CD4-positive, alpha-beta T cell treated with Interleukin-17A for 4 hours (primary cell): ENCODE measurements around the gene TARM1.
"Not testable (repeated sequence)": the region's sequence is repeated elsewhere in the genome, so short reads cannot be mapped to it uniquely, and the experiment has no call there.

Experiments
- DNase-seq: peaks from one replicate; pipeline ENCODE4 v3.0.0-alpha.2; 2020; ENCODE audit warnings: mixed read lengths

TARM1 gene

DNA sequence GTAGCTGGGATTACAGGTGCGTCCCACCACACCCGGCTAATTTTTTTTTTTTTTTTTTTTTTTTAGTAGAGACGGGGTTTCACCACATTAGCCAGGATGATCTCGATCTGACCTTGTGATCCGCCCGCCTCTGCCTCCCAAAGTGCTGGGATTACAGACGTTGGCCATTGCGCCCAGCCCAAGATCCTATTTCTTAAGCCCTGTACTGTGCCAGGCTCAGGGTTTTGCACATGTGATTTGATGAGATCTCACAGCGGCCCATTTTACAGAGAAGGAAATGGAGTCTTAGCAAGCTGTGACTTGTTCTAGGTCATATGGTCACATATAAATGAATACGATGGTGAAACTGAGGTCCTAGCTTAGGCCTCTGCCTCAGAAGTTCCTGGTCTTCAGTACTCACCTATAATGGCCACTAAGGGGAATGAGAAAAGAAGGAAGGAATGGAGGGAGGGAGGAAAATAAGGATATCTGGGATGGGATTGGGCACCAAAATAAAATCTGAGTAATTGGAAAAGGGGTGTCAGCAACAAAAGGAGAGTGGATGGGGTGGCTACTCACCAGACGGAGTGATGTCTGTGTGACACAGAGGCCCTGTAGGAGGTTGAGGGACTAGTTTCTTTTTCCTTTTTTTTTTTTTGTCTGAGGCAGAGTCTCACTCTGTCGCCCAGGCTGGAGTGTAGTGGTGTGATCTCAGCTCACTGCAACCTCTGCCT, 18.2 kb upstream of the TARM1 start:
- no peak for DNase-seq

DNA sequence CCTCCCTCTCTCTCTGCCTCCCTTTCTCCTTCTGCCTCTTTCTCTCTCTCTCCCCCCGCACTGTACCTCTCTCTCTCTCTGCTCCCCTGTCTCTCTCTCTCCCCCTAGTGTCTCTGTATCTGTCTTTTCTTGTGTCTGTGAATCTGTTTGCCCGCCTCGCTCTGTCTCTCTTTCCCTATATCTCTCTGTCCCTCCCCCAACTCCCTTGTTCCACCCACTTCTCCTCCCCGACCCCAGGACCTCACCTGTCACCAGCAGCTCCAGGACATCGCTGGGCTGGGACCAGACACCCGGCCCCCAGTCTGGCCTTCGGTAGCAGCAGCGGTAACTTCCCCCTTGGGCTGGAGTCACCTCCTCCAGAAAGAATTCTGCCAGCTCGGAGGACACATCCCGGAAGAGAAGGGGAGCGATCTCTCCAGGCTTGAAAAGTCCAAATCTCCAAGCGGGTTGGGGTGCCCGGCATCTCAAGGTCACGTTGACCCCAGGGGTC, 15.5 kb upstream of the TARM1 start:
- DNase-seq: peak; percentile 28

DNA sequence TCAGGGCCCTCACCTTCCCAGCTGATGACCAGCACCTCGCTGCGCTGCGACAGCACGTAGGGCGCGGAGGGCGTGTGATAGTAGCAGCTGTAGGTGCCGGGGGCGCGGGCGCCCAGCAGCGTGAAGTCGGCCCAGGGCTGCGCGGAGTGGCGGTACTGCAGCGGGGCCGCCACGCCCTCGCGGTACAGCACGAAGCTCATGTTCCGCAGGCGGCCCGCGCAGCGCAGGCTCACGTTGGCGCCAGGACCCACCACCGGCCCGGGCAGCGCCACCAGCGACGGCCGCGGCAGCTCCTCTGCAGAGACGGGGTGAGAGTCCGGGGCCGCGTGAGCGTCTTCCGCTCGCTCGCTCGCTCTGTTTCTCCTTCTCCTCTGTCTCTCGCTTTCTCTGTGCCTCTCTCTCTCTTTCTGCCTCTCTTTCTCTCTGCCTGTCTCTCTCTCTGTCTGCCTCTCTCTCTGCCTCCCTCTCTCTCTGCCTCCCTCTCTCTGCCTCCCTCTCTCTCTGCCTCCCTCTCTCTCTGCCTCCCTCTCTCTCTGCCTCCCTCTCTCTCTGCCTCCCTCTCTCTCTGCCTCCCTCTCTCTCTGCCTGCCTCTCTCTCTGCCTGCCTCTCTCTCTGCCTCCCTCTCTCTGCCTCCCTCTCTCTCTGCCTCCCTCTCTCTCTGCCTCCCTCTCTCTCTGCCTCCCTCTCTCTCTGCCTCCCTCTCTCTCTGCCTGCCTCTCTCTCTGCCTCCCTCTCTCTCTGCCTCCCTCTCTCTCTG, 14.9 kb upstream of the TARM1 start:
- peak; percentile 72 for DNase-seq

DNA sequence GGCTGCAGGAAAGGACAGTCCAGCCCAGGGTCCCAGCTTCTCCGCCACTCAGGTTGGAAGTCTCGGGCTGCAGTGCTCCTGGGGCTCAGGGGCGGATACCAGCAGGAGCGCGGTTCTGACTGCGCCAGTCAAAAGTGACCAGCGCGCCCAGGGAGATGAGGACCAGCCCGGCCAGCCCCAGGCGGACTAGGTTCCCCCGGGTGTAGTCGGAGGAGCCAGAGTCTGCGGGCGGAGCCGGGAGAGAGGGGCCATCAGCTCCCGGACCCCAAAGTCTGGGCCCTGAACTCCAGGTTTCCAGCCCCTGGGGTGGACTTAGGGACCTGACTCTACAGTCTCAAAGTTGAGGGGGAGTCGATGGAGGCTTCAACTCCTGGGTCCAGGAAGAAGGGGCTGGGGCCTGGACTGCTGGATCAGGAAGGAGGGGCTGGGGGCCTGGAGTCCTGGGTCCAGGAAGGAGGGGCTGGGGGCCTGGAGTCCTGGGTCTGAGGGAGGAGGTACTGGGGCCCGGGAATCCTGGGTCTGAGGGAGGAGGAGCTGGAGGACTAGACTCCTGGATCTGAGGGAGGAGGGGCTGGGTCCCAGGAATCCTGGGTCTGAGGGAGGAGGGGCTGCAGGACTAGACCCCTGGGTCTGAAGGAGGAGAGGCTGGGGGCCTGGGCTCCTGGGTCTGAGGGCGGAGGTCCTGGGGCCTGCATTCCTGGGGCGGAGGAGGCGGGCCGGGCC, 14.1 kb upstream of the TARM1 start:
- DNase-seq: no peak

DNA sequence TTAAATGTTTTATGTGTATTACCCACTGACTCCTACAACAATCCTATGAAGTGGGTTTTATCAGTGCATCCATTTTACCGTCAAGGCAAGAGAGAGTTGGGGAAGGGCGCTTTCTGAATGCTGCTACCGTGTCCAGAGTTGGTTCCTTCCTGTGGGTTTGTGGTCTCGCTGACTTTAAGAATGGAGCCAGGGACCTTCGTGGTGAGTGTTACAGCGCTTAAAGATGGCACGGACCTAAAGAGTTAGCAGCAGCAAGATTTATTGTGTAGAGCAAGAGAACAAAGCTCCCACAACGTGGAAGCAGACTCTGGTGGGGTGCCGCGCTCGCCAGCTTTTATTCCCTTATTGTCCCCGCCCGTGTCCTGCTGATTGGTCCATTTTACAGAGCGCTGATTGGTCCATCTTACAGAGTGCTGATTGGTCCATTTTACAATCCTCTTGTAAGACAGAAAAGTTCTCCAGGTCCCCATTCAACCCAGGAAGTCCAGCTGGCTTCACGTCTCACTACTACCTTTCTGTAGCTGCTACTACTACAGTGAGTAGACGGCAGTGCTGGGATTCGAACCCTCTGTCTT, 13.3 kb upstream of the TARM1 start:
- no peak for DNase-seq

DNA sequence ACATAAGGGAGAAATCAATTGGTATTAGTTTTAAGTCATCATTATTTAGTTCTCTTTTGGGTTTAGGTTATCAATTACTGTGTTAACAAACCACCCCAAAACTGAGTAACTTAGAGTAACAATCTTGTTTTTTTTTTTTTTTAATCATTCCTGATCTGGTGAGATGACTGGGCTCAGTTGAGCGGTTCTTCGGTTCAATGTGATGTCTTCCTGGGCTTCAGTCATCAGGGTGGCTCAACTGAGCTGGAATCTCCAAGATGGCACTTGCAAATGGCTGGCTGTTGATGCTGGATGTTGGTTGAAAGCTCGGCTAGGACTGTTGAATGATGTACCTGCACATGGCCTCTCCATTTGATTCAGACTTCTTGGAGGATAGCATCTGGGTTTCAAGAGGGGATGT, 3.2 kb upstream of the TARM1 start:
- no peak for DNase-seq

DNA sequence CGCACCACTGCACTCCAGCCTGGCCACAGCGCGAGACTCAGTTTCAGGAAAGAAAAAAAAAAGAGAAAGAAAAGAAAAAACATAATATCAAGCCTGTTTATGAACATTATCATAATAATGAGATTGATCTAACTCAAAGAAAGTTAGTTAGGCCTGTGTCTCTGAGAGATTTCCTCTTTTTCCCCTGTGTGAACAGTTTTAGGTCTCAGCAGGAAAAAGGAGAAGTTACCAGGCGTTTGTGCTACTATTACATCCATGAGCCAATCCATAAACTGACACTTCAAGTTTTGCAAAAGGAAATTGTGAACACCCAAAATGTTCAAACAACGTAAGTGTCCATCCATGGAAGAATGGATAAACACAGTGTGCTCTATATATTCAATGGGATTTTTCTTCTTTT, 3.8 kb downstream of the TARM1 start:
- no peak for DNase-seq

DNA sequence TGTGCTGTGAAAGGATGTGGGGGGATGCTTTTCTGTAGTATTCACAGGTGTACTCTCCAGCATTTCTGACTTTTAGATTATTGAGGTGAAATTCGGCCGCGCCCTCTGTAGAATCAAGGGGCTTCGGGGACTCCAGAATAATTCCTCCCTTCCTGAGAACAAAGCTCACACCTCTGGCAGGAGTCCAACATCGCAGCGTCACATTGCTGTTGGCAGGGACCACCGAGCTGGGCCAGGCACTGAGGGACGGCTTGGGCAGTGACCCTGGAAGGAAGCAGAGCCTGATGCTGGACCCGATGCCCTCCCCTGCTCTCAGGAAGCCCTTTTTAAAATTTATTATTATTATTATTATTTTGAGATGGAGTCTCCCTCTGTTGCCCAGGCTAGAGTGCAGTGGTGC, 6.3 kb downstream of the TARM1 start:
- DNase-seq: no peak

DNA sequence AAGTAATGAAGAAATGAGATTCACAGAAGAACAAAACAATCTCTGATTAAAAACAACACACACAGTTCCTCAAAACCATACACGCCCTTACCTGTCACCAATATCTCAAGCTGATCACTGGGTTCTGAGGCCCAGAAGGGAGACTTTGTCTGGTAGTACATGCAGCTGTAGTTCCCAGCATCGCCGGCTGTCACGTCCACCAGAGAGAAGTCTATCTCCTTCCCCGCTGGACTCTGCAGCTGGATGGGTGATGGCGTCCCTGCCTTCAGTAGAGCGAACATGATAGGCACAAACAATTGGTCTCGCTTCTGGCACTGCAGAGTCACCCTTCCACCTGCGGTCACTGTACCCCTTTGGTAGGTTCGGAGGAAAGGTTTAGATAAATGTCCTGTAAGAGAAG, 7.3 kb downstream of the TARM1 start:
- DNase-seq: no peak

DNA sequence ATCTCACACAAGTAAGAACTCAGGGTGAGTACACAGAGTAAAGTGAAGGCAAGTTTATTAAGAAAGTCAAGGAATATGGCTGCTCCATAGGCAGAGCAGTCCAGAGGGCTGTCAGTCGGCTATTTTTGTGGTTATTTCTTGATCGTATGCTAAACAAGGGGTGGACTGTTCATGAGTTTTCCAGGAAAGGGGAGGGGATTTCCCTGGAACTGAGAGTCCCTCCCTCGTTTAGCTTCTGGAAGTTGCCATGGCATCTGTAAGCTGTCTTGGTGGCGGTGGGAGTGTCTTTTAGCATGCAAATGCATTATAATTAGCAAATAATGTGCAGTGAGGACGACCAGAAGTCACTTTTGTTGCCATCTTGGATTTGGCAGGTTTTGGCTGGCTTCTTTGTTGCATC, 11.7 kb downstream of the TARM1 start:
- no peak for DNase-seq

DNA sequence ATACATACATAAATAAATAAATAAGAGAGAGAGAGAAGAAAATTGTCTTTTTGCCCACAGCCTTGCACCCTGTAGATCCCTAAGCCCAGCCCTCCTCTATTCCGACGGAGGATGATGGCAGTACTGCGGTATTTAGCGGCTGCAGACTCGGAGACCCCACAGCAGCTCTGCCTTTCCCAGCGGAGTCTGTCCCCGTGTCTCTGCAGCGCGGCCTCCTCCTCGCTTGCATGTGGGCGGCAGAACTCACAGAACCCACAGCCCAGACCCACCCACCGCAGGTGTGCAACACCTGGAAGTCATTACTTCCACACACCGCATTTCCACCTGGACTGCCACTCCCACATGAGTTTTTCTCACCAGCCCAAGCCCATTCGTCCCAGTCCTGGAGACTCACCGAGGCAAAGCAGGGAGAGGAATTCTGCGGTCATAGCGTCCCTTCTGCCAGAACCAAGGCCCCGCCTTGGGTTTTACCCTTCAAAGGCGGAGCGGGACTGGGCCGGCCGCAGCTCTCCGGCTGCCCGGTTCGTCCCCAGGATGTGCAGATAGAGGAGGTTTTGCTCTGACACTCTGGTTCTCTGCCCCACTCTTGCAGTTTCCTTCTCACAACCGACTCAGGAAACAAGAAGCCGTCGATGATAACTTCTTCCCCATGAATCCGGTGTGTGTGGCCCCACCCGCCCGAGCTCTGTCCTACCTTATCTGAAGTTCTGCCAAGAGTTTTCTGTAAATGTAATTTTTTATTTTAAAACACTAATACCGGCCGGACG, 17.6 kb downstream of the TARM1 start, which contains the start of gene VSTM1:
TSS of gene VSTM1 (minus strand) at position 548 of the 767 bp plus-strand sequence. CDS start at position 428, 120 bp downstream.
- no peak for DNase-seq

DNA sequence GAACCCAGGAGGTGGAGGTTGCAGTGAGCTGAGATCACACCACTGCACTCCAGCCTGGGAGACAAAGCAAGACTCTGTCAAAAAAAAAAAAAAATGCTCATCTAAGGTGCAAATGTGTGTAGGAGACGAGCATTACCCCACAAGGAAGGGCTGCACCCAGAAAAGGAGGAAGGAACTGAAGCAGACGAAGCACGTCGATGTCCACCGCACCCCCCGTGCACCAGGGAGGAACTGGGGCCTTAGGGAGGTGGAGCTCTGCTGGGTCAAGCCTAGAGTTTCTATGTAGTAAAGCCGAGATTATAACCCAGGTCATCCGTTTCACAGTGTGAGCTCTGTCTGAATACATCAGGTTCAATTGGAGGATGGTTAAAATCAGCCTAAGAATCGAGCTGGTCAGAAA, 18.5 kb downstream of the TARM1 start:
- DNase-seq: no peak

DNA sequence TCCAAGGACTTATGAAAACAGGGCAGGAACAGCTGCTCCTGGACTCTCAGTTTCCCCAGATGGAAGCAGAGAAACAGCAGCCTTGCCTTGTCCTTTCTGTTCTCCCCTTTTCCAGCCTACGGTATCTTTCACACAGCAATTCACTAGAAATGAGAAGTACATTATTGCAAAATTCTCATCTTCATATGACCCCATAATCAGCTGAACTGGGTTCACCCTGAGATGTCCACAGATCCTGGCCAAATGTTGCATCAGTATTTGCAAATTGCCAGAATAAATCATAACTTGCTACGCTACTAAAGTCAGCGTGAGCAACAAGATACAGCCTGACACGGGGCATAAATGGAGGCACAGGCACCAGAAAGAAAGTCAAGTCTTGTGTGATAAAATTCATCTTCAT, 33.5 kb downstream of the TARM1 start:
- no peak for DNase-seq

DNA sequence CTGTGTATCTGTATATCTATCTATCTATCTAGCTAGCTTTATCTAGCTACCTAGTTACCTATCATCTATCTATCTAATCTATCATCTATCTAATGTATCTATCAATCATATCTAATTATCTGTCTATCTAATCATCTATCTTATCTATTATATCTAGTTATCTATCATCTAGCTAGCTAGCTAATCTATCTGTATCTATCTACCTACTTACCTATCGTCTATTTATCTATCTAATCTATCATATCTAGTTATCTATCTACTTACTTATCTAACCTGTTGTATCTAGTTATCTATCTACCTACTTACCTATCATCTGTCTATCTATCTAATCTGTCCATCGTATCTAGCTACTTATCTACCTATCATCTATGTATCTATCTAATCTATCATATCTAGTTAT, 35.4 kb downstream of the TARM1 start:
- DNase-seq: no peak

DNA sequence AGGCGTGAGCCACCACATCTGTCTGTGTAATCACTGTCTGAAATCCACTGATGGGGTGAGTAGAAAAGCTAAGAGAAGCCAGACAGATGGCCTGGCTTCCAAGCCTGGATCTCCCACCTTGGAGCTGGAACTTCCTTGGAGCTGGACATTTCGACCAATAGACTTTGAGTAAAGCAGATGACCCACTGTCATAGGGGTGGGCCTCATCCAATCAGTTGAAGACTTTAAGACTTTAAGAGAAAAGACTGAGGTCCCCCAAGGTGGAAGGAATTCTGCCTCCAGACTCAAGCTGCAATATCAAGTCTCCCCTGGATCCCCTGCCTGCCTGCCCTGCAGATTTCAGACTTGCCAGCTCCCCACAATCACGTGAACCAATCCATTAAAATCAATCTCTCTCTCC, 38.2 kb downstream of the TARM1 start:
- no peak for DNase-seq

DNA sequence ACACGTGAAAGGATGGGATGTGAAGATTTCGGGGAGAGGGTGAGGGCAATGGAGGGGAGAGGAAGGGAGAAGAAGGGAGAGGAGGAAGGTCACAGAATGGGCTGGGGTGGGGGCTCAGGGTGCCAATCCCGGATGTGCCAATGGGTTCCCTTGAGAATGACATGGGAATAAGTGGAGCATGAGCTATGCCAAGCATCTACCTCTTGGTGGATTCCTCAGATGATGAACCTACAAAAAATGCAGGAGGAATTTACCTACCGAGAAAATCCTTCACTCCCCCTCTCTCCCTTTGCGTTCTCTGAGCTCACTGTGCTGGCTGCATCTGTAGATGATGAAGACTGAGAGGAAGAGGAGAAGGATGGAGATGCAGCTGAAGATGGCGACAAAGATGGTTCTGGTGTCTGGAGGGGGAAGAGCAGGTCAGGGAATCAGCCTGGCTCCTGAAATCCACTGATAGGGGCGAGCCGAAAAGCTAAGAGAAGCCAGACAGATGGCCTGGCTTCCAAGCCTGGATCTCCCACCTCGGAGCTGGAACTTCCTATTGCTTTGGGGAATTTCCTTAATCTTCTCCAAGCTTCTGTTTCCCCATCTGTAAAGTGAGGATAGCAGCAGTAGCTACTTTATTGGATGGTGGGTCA, 39.1 kb downstream of the TARM1 start:
- DNase-seq: no peak

DNA sequence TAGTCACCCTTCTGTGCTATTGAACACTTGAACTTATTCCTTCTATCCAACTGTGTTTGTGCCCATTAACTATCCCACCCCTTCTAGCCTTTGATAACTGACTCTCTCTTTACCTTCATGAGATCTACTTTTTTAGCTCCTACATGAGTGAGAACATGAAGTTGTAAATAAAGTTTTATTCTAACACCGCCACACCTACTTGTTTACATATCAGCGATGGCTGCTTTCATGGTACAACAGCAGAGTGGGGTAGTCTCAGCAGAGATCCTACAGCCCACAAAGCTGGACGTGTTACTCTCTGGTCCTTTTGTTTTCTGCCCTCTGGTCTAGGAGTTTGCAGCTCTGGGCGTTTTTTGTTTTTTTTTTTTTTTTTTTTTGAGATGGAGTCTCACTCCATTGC, 41.2 kb downstream of the TARM1 start:
- no peak for DNase-seq

DNA sequence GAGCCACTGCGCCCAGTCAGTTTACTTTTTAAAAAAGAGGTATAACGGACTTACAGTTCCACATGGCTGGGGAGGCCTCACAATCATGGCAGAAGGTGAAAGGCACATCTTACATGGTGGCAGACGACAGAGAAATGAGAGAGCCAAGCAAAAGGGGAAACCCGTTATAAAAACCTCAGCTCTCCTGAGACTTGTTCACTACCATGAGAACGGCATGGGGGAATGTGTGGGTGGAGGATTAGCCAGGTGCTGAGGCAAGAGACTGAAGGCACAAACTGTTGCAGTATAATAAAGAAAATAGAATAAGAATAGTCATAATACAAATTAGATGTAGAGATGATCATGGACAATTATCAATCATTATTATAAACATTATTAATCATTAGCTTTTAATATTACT, 44.6 kb downstream of the TARM1 start:
- not testable (repeated sequence) for DNase-seq

DNA sequence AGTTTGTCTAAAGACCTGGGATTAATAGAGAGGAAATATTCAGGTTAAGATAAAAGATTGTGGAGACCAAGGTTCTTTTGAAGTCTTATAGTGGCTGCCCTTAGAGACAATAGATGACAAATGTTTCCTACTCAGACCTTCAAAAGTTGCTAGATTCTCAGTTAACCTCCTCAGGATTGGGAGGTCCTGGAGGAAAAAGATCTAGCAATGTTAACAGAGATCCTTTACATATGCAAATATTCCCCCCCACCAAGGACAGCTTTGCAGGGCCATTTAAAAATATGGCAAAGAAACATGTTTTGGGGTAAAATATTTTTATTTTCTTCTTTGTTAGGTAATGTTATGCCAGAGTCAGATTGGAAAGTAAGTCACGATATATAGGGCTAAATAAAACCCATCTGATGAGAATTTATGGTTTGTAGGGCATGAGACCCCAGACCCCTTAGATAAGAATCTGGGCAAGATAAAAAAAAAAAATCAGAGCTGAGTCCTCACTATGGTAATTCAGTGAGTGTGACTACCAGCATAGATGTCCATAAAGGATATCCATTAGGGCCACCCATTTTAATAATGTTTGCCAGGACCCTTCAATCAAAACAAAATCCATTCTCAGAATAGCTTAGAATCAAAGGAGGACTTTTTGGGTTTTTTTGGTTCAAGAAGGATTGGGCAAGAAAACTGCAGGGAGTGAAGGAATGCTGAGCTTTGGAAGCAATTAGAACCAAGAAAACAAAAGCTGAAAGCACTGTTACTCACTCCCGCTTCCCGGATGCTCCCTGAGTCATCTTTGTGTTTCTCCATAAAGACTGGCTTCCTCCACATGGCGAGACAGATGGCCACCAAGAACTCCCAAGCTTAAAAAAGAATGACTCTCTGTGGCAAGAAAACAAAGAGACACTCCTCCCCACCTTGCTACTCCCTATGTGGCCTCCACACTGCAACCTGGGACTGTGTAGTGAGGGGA, 45.7 kb downstream of the TARM1 start:
- no peak for DNase-seq

DNA sequence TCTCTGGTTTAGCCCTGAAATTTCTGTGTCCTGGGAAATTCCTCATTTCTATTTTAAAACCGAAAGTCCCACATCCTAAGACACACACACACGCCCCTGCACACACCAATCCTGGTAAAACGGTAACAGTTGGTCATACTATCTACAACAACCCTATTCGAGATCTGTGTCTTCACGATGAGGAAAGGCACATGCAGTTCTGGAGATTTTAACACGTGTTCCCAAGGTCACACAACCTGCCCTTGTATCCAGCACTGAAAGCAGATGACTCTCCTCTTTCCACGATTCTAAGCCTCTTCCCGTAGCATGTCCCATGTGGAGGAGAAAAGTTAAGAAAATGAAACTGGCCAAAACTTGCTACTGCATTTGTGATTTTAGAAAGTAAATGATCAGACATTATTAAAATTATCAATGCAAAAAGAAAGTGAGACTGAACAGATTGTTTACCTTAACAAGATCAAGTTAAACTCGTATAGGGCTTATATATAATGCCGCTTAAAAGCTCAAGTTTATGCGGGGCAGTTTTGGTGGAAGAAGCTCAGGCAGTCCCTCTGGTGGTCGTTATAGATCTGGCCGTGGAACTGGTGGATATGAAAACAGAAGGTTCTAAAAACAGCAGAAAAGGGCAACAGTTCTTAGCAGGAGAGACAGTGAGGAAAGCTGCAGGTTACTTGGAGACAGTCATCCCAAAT, 50.1 kb downstream of the TARM1 start:
- DNase-seq: no peak
